PC-9 (cell line): Measurements from ENCODE around the gene NLGN2. TPM values are rescaled to one million over a fixed set of nuclear protein-coding genes. Genes with fewer than 3 reads are reported as not detected.

ENCODE experiments used
- BruUV-seq: library from RNA; stranded (reverse); fragments of 400-500 nt; replicated peaks from 2 replicates; lab custom pipeline; 2021; lab: Mats Ljungman, UMichigan
- CTCF ChIA-PET: fragments of 300-600 bp; sonication (Branson Sonifier 250); formaldehyde crosslinking; loops from one replicate; lab custom pipeline; 2022; ENCODE audit warnings: antibody characterized with exemption; lab: Charles Lee
- POLR2A ChIA-PET: fragments of 300-600 bp; sonication (Branson Sonifier 250); formaldehyde crosslinking; loops from one replicate; lab custom pipeline; 2022; ENCODE audit warnings: antibody characterized with exemption; ENCODE audit not compliant: unreplicated experiment; lab: Charles Lee
- DNase-seq, 2 experiments: peaks; one replicate each; pipeline versions ENCODE4 v3.0.0 to v3.0.0-alpha.2; 2015 to 2022; ENCODE audit warnings: mixed read lengths in 1 of 2
- H2AFZ ChIP-seq: fragments of 200-600 bp; sonication (generic); 2 replicates; pipeline ENCODE4 v1.8.1; 2017; ENCODE audit warnings: antibody characterized with exemption
- H3F3A ChIP-seq: fragments of 200-600 bp; sonication (generic); 2 replicates; pipeline ENCODE4 v1.8.1; 2017; ENCODE audit warnings: antibody characterized with exemption, mild to moderate bottlenecking, low read depth; ENCODE audit not compliant: insufficient read depth
- H3K27ac ChIP-seq: fragments of 200-600 bp; sonication (generic); 2 replicates; pipeline ENCODE4 v1.6.1; 2016; ENCODE audit warnings: mixed run types
- H3K27me3 ChIP-seq: fragments of 200-600 bp; sonication (generic); 2 replicates; pipeline ENCODE4 v1.6.1; 2016; ENCODE audit warnings: low read depth, mixed run types; ENCODE audit not compliant: insufficient read depth
- H3K36me3 ChIP-seq: fragments of 200-600 bp; sonication (generic); 2 replicates; pipeline ENCODE4 v1.6.1; 2016; ENCODE audit warnings: low read depth, mixed run types
- H3K4me1 ChIP-seq: fragments of 200-600 bp; sonication (generic); replicated peaks from 2 replicates; pipeline ENCODE4 v1.6.1; 2016; ENCODE audit warnings: mixed run types; ENCODE audit not compliant: insufficient read depth
- H3K4me2 ChIP-seq: fragments of 200-600 bp; sonication (generic); 2 replicates; pipeline ENCODE4 v1.6.1; 2017; ENCODE audit warnings: mixed run types
- H3K4me3 ChIP-seq: fragments of 200-600 bp; sonication (generic); 2 replicates; pipeline ENCODE4 v1.6.1; 2016; ENCODE audit warnings: mixed run types
- H3K79me2 ChIP-seq: fragments of 200-600 bp; sonication (generic); 2 replicates; pipeline ENCODE4 v1.6.1; 2017; ENCODE audit warnings: low read depth, mixed run types
- H3K9me2 ChIP-seq: fragments of 200-600 bp; sonication (generic); 2 replicates; pipeline ENCODE4 v1.8.1; 2017; ENCODE audit warnings: mild to moderate bottlenecking; ENCODE audit not compliant: insufficient read depth
- H3K9me3 ChIP-seq: fragments of 200-600 bp; sonication (generic); 2 replicates; pipeline ENCODE4 v1.8.1; 2016; ENCODE audit warnings: low read depth; ENCODE audit not compliant: insufficient read depth
- H4K20me1 ChIP-seq: fragments of 200-600 bp; sonication (generic); 2 replicates; pipeline ENCODE4 v1.8.1; 2017; ENCODE audit not compliant: insufficient read depth
- CTCF ChIP-seq: fragments of 200-600 bp; sonication (generic); conservative IDR thresholded peaks from 2 replicates; pipeline ENCODE4 v1.6.1; 2017; ENCODE audit warnings: mixed run types, antibody characterized with exemption, mild to moderate bottlenecking, moderate library complexity
- EZH2 ChIP-seq: fragments of 200-600 bp; sonication (generic); IDR thresholded peaks from 2 replicates; pipeline ENCODE4 v1.8.0; 2017; ENCODE audit warnings: antibody characterized with exemption, low read depth
- intact Hi-C: fragments of 100-400 bp; cut with micrococcal nuclease; formaldehyde crosslinking; loops from one replicate; pipeline ENCODE4 v1.10.0; 2022; ENCODE audit not compliant: unreplicated experiment
- total RNA-seq: library from RNA; stranded (reverse); gene quantifications from 2 replicates; pipeline ENCODE4 v1.2.3, GENCODE V29; 2021

NLGN2 gene
- total RNA-seq, 1 experiment from 2014 or later, result 86.3 TPM

- H3K4me2 ChIP-seq, result no peak overlapping the region
- no peaks in the 10 kb centered on the region for H3K27me3 ChIP-seq
- ChIA-PET CTCF (interaction anchor here (0.6 kb wide), 1 partner anchor 16 kb away, joined by 3 read pairs; no protein-coding TSS in a partner anchor), POLR2A (interaction anchor here (0.6 kb wide), 1 partner anchor 59 kb away, joined by 3 read pairs; no protein-coding TSS in a partner anchor)
- H3K9me3 ChIP-seq, result no peaks in the 10 kb centered on the region
- H3K4me3 ChIP-seq, result no peak overlapping the region
- DNase-seq, result no peak
- no peaks in the 10 kb centered on the region for H3F3A ChIP-seq
- 0 out of 2 replicates have a peak, but pooled peaks cover 4% of the 10 kb centered on the region for H3K79me2 ChIP-seq
- TF ChIP-seq CTCF, result no peak
- TF ChIP-seq EZH2, result no peak
- H3K4me1 ChIP-seq, result no peaks in the 10 kb centered on the region
- no peaks in the 10 kb centered on the region for H4K20me1 ChIP-seq
- BruUV-seq, result no TSS peak
- H3K9me2 ChIP-seq, result no peaks in the 10 kb centered on the region
- H3K27ac ChIP-seq, result no peak overlapping the region
- intact Hi-C loops, result no loop called here
- no peaks in the 10 kb centered on the region for H3K36me3 ChIP-seq
- no peak overlapping the region for H2AFZ ChIP-seq
These were observed 23.1 kb upstream of the NLGN2 start for GRCh38 chr17:7384489-7385081.

- no peak overlapping the region for H3K4me2 ChIP-seq
- H3F3A ChIP-seq, result no peaks in the 10 kb centered on the region
- H3K9me3 ChIP-seq, result no peaks in the 10 kb centered on the region
- CTCF ChIA-PET, result no interaction called here
- TF ChIP-seq CTCF (no peak), EZH2 (no peak)
- H2AFZ ChIP-seq, result no peak overlapping the region
- H3K4me3 ChIP-seq, result no peak overlapping the region
- DNase-seq, result no peak
- no peaks in the 10 kb centered on the region for H3K36me3 ChIP-seq
- H3K27ac ChIP-seq, result no peak overlapping the region
- H3K9me2 ChIP-seq, result no peaks in the 10 kb centered on the region
- no peaks in the 10 kb centered on the region for H3K4me1 ChIP-seq
- H4K20me1 ChIP-seq, result no peaks in the 10 kb centered on the region
- POLR2A ChIA-PET, result interaction anchor here (0.7 to 1.4 kb wide), 3 partner anchors 12 to 46 kb away, joined by 4 to 10 read pairs (median 6); partner anchors contain the start of genes TMEM102 and TMEM256
- intact Hi-C loops, result no loop called here
- no peaks in the 10 kb centered on the region for H3K79me2 ChIP-seq
- H3K27me3 ChIP-seq, result no peaks in the 10 kb centered on the region
- BruUV-seq, result no TSS peak
These were observed 18.8 kb upstream of the NLGN2 start for GRCh38 chr17:7388856-7389255.

GRCh38 chr17:7389924-7390910 is 17.4 kb upstream of the NLGN2 start:
- no peaks in the 10 kb centered on the region for H3K9me3 ChIP-seq
- BruUV-seq, result no TSS peak
- TF ChIP-seq CTCF, result no peak
- TF ChIP-seq EZH2, result no peak
- H3K9me2 ChIP-seq, result no peaks in the 10 kb centered on the region
- CTCF ChIA-PET, result no interaction called here
- H3K27ac ChIP-seq, result no peak overlapping the region
- H4K20me1 ChIP-seq, result no peaks in the 10 kb centered on the region
- H3K79me2 ChIP-seq, result no peaks in the 10 kb centered on the region
- intact Hi-C loops, result no loop called here
- peaks cover 4% of the 10 kb centered on the region; the same call in 1 of the 2 replicates for H3F3A ChIP-seq
- H3K4me3 ChIP-seq, result no peak overlapping the region
- no peaks in the 10 kb centered on the region for H3K27me3 ChIP-seq
- no peaks in the 10 kb centered on the region for H3K36me3 ChIP-seq
- no peak overlapping the region for H3K4me2 ChIP-seq
- H2AFZ ChIP-seq, result no peak overlapping the region
- POLR2A ChIA-PET, result interaction anchor here (0.6 kb wide), 1 partner anchor 14 kb away, joined by 7 read pairs; the partner anchor contains the start of gene TMEM256
- 0 out of 2 replicates have a peak, but pooled peaks cover 3% of the 10 kb centered on the region for H3K4me1 ChIP-seq
- no peak for DNase-seq
